GM12873 (cell line): Measurements from ENCODE around the gene CHST3.

Experiments
- CTCF ChIP-seq: IDR thresholded peaks from 2 replicates; pipeline ENCODE4 v1.5.1; 2012; ENCODE audit warnings: low read depth, mild to moderate bottlenecking, moderate library complexity, low read length, control low read depth; ENCODE audit not compliant: insufficient read depth; ENCODE audit errors: missing control alignments

The CHST3 gene

GRCh38 chr10:72029414-72029813 lies 65.2 kb downstream of the CHST3 start:
- no peak for TF ChIP-seq CTCF

GRCh38 chr10:72030762-72031543 lies 66.8 kb downstream of the CHST3 start:
- TF ChIP-seq CTCF, result no peak

GRCh38 chr10:72031706-72032105 lies 67.5 kb downstream of the CHST3 start:
- no peak for TF ChIP-seq CTCF

GRCh38 chr10:72034040-72034499 lies 69.9 kb downstream of the CHST3 start:
- no peak for TF ChIP-seq CTCF

- no peak for TF ChIP-seq CTCF
Measured at GRCh38 chr10:72034761-72035160, 70.6 kb downstream of the CHST3 start.

GRCh38 chr10:72035252-72035887 lies 71.2 kb downstream of the CHST3 start:
- TF ChIP-seq CTCF, result no peak

GRCh38 chr10:72037266-72037665 lies 73.1 kb downstream of the CHST3 start:
- TF ChIP-seq CTCF, result no peak
